ENCODE data around the gene FBXO8. TPM values are rescaled to one million over a fixed set of nuclear protein-coding genes. Genes with fewer than 3 reads are reported as not detected.

Gene FBXO8
- total RNA-seq, 1 experiment from 2014 or later: 8.2 TPM

DNA sequence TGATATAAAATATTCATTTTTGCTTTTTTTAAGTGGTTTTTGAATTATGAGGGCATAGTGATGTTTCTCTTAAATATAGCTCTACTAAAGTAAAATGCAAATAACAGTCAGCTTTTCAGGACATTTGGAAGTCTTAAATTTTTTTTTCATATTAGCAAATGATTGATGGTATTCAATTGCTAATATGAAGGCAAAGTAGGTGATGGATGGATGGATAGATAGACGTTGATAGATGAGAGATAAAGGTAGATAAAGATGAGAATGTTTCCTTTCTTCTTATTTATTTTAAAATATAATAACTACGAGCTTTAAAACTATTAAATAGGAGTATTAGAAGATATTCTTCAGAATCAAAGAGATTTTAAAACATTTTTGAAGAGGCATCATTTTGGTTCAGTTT lies 83.7 kb downstream of the FBXO8 start:
- H3F3A ChIP-seq (ENCODE audit: low read length, unreplicated experiment): no peaks in the 10 kb centered on the region
- no peaks in the 10 kb centered on the region for H3K9me2 ChIP-seq (replicated peaks; ENCODE audit: low read length)
- H3K9ac ChIP-seq (ENCODE audit: low read length): no peak overlapping the region
- BruUV-seq (replicated peaks): no TSS peak
- H3K4me2 ChIP-seq (ENCODE audit: low read length): no peak overlapping the region
- intact Hi-C loops (cut with micrococcal nuclease): no loop called here
- ATAC-seq (no peak), DNase-seq (no peak)
- H2AFZ ChIP-seq (ENCODE audit: low read length): no peak overlapping the region
- POLR2A ChIA-PET (ENCODE audit: unreplicated experiment): no interaction called here
- no peaks in the 10 kb centered on the region for H3K9me3 ChIP-seq (ENCODE audit: low read length)
- CTCF ChIA-PET: interaction anchor here (0.7 kb wide), 1 partner anchor 42 kb away, joined by 3 read pairs; no protein-coding TSS in a partner anchor
- no peak overlapping the region for H3K27ac ChIP-seq (ENCODE audit: low read length)
- no peaks in the 10 kb centered on the region for H3K79me2 ChIP-seq (ENCODE audit: low read length)
- H3K4me3 ChIP-seq (ENCODE audit: low read length): no peak overlapping the region
- H3K27me3 ChIP-seq (ENCODE audit: low read length): no peaks in the 10 kb centered on the region
- TF ChIP-seq, protein P1, sequence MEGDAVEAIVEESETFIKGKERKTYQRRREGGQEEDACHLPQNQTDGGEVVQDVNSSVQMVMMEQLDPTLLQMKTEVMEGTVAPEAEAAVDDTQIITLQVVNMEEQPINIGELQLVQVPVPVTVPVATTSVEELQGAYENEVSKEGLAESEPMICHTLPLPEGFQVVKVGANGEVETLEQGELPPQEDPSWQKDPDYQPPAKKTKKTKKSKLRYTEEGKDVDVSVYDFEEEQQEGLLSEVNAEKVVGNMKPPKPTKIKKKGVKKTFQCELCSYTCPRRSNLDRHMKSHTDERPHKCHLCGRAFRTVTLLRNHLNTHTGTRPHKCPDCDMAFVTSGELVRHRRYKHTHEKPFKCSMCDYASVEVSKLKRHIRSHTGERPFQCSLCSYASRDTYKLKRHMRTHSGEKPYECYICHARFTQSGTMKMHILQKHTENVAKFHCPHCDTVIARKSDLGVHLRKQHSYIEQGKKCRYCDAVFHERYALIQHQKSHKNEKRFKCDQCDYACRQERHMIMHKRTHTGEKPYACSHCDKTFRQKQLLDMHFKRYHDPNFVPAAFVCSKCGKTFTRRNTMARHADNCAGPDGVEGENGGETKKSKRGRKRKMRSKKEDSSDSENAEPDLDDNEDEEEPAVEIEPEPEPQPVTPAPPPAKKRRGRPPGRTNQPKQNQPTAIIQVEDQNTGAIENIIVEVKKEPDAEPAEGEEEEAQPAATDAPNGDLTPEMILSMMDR (conservative IDR thresholded peaks at IDR 0.05; ENCODE audit: low read depth, low read length): no peak
- TF ChIP-seq EZH2phosphoT487 (IDR thresholded peaks at IDR 0.05; ENCODE audit: borderline replicate concordance, low read length): no peak
- no peak for TF ChIP-seq EZH2 (IDR thresholded peaks at IDR 0.05; ENCODE audit: low read length, unreplicated experiment)
- H3K4me1 ChIP-seq (ENCODE audit: insufficient read depth, low read length): peaks cover 10% of the 10 kb centered on the region
- no peaks in the 10 kb centered on the region for H3K36me3 ChIP-seq (ENCODE audit: low read depth, low read length)
- H4K20me1 ChIP-seq (ENCODE audit: low read length): no peaks in the 10 kb centered on the region

DNA sequence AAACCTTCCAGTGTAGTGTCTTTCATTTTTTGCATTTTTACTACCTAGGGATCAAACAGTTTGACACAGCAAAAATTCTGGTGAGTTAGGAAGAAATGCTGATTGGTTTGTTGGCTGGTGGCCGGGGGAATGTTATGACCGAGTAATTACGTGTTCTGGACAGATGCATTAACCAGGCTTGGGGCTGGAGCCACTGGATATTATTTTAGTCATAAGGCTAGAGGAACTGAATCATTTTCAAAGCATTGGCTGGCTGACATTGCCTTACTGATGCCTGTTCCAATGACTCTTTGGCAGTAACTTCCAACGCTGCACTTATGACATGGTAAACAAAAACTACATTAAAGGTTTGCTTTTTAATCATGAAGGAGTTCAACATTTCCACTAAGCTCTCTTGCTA lies 84.6 kb downstream of the FBXO8 start:
- Histone ChIP-seq H3K36me3 (ENCODE audit: low read depth, low read length) (no peaks in the 10 kb centered on the region), H3K27ac (ENCODE audit: low read length) (peak overlapping the region; percentile 55), H3K27me3 (ENCODE audit: low read length) (no peaks in the 10 kb centered on the region), H3K79me2 (ENCODE audit: low read length) (no peaks in the 10 kb centered on the region), H3K9ac (ENCODE audit: low read length) (no peak overlapping the region), H3K9me2 (replicated peaks; ENCODE audit: low read length) (no peaks in the 10 kb centered on the region), H3K4me1 (ENCODE audit: insufficient read depth, low read length) (peaks cover 10% of the 10 kb centered on the region), H4K20me1 (ENCODE audit: low read length) (no peaks in the 10 kb centered on the region), H3K4me2 (ENCODE audit: low read length) (peak overlapping the region; percentile 50), H3K9me3 (ENCODE audit: low read length) (no peaks in the 10 kb centered on the region), H3K4me3 (ENCODE audit: low read length) (no peak overlapping the region), H3F3A (ENCODE audit: low read length, unreplicated experiment) (no peaks in the 10 kb centered on the region), H2AFZ (ENCODE audit: low read length) (no peak overlapping the region)
- POLR2A ChIA-PET (ENCODE audit: unreplicated experiment): no interaction called here
- intact Hi-C loops (cut with micrococcal nuclease): no loop called here
- DNase-seq (peak; percentile 83), ATAC-seq (peak; percentile 94)
- TF ChIP-seq, protein P1 (conservative IDR thresholded peaks at IDR 0.05; ENCODE audit: low read depth, low read length): no peak
- TF ChIP-seq EZH2phosphoT487 (IDR thresholded peaks at IDR 0.05; ENCODE audit: borderline replicate concordance, low read length): no peak
- TF ChIP-seq EZH2 (IDR thresholded peaks at IDR 0.05; ENCODE audit: low read length, unreplicated experiment): no peak
- CTCF ChIA-PET: no interaction called here
- no TSS peak for BruUV-seq (replicated peaks)

DNA sequence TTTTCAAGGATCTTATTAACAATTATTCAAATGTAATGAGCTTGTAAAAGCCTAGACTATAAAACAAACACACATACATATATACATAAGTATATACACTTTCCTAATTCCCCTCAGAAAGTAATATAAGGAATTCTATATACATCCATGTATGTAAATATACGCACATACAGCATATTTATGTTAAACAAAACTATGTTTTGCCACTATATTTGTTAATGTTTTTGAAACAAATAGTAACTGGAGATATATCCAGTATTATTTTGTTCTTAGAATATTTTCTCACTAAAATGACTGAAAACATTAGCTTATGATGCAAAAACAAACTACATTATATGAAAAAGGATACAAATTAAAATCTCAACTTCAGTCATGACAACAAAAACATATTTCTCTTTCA lies 85.1 kb downstream of the FBXO8 start:
- no peak overlapping the region for H3K4me3 ChIP-seq (ENCODE audit: low read length)
- ATAC-seq: no peak
- ChIA-PET CTCF (no interaction called here), POLR2A (ENCODE audit: unreplicated experiment) (no interaction called here)
- H4K20me1 ChIP-seq (ENCODE audit: low read length): no peaks in the 10 kb centered on the region
- H3K27me3 ChIP-seq (ENCODE audit: low read length): no peaks in the 10 kb centered on the region
- no peak overlapping the region for H3K9ac ChIP-seq (ENCODE audit: low read length)
- no TSS peak for BruUV-seq (replicated peaks)
- no peaks in the 10 kb centered on the region for H3F3A ChIP-seq (ENCODE audit: low read length, unreplicated experiment)
- H3K4me1 ChIP-seq (ENCODE audit: insufficient read depth, low read length): peaks cover 10% of the 10 kb centered on the region
- no peaks in the 10 kb centered on the region for H3K9me3 ChIP-seq (ENCODE audit: low read length)
- peak overlapping the region; percentile 21; the same call in 1 of the 2 replicates for H3K4me2 ChIP-seq (ENCODE audit: low read length)
- TF ChIP-seq EZH2phosphoT487 (IDR thresholded peaks at IDR 0.05; ENCODE audit: borderline replicate concordance, low read length) (no peak), EZH2 (IDR thresholded peaks at IDR 0.05; ENCODE audit: low read length, unreplicated experiment) (no peak)
- TF ChIP-seq, protein P1 (conservative IDR thresholded peaks at IDR 0.05; ENCODE audit: low read depth, low read length): no peak
- H3K9me2 ChIP-seq (replicated peaks; ENCODE audit: low read length): no peaks in the 10 kb centered on the region
- H2AFZ ChIP-seq (ENCODE audit: low read length): no peak overlapping the region
- no peaks in the 10 kb centered on the region for H3K79me2 ChIP-seq (ENCODE audit: low read length)
- intact Hi-C loops (cut with micrococcal nuclease): no loop called here
- DNase-seq: no peak
- H3K36me3 ChIP-seq (ENCODE audit: low read depth, low read length): no peaks in the 10 kb centered on the region
- H3K27ac ChIP-seq (ENCODE audit: low read length): peak overlapping the region; percentile 28

All from PC-3 (cell line).